HG03460 (cell line): ENCODE data around the gene MOB3B.

Experiments
- ATAC-seq: cut with Tn5 transposase; IDR thresholded peaks from one replicate; pipeline ENCODE4 v1.9.1; 2021; ENCODE audit not compliant: unreplicated experiment

The MOB3B gene

DNA sequence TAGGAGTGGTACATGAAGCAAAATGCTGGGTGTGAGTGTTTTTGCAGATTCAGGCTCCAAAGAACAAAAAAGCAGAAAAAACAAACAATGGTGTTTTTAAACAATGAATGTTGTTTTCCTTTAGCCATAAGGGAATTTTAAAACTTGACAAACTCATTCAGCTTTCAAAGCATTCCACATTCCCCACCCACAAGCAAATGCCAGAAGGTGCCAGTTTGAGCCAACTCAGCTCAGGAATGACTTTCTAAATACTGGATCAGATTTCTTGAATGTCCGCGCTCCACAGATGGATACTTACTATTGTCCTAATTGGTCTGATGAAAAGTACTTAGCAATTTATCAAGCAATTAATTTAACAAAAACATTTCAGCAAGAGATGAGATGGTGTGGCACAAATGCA, 12.9 kb upstream of the MOB3B start:
- ATAC-seq: no peak

DNA sequence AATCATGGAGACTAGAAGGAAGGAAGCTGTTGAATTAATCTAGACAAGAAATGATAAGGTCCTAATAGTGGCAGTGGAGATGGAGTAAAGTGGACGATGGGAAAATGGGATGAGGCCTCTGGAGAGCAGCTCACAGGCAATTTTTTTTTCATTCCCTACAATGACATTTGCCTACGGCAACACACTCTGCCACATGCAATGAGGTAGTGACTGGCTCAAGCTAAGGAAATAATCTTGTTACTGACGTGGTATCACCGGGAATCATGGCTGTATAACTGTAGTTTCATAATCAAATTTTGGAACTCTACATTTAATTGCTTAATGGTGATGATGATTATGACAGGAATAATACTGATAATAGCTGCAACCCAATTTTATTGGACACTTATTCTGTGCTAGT, 12.1 kb upstream of the MOB3B start:
- ATAC-seq: no peak

DNA sequence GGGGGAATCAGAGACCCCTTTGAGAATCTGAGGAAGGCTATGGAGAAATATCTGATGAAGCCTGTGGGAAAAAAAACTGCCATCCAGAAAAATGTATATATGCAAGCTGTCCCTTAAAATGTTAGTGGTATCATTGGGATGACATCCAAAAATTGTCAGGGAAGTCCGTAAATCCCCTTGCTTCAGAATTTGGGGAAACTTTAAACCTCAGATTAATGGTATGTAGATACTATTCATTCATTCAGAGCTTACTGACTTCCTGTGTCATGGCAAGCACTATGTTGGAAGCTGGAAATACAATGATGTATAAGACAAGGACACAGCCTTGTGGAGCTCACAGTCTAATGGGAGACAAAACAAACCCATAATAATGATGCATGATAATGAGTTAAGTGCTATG, 10.9 kb upstream of the MOB3B start:
- no peak for ATAC-seq

DNA sequence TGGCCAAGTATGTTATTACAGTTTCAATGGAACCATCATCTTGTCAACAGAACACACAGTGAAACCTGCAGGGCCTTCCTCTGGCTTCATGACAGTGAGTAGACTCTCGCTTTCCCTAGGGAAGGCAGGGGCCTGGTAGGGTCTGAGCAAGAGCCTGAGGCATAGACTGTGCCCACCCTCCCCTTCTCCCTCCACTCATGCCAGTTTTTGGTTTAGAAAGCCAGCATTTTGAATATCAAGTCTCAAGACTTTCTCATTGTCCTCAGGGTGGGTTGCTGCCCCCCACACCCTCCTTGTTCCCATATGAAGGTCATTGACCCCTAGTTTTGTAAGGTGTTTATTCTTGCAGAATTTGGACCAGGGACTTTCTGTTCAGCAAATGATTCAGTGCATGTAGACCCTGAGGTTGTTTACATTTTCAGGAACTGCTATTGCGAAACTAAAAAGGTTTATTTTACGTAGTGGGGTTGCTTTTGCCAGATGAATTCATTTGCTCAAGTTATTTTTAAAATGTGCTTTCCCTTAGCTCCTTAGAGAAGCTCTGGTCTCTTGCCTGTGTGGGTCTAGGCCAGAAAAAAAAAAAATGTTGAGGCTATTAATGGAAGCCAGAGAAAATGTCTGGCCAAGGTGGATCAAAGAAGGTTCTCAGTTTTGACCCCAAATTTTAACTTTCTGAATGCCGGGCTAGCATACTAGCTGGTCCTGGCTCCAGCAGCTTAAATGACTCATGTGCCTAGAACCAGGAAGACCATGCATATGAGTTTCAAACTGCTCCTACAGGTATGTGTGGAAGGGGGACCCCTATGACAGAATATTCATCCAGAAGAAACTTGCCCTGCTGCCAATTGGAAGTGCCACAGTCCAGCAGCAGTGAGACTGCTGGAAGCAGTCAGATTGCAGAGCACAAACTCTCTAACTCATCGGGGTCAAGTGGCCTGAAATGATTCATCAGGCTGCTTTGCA, 10.1 kb upstream of the MOB3B start:
- peak; percentile 49 for ATAC-seq

DNA sequence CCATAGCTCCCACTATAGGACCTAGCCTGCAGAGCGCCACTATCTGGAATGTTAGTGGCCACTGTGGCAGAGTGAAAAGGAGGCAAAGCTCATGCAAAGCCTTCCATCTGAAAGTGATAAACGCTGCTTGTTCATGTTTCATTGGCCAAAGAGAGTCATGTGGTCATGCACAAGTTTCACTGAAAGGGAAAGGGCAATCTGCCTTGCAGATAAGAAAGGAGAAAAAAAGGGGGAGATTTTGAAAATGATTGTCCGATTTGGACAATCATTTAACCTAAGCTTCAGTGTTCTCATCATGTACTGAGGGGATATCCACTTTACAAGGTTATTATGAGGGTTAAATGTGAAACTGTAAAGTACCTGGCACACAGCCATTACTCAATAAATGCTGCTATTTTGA, 9.0 kb upstream of the MOB3B start:
- peak; percentile 48 for ATAC-seq

DNA sequence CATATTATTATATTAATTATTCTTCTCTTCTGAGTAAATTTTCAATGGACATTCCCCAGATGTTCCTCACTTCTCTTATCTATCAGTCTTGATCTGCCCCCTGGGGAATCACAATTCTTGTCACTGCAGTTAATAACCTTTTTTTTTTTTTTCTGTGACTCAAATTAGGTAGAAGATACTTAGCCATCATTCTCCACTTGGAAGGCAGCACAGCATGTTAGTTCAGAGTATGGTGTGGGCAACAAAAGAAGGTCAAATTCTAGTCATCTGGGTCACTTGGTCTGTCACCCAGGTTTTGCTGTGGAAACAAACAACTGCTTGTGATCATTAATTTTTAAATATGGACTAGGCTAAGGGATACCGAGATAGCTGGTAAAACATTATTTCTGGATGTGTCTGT, 8.1 kb upstream of the MOB3B start:
- no peak for ATAC-seq

DNA sequence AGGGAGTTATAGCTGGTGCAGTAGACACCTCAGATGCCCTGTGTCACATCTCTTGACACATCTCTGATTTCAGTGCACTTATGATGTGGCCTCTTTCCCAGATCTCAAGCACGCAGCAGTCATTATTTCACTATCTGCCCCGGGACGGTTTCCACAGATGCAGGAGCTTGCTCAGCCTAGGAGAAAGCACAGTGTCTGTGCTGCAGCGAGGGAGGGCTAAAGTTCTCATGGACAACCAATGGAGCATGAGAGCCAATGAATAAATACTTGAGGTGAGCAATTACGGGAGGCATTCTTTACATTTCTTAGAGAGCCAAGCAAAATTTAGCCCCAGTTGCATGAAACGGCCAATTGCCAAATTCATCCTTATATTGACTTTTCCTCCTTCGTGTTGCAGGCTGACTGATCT, 7.4 kb upstream of the MOB3B start:
- no peak for ATAC-seq

DNA sequence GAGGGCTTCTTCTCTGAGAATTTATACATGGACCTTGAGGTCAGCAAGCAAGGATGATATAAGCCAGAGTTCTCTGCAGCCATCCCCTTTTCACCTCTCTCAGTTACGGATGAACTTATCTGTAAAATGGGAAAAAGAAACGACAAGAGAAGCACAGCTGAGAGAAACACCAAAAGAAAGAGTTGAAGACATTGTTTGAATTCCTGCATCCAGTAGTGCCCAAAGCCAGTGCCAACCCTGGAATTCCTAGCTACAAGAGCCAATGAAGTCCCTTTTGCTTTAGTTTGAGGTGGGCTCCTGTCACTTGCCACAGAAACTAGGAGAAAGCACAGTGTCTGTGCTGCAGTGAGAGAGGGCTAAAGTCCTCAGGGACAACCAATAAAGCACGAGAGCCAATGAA, 6.6 kb upstream of the MOB3B start:
- no peak for ATAC-seq

DNA sequence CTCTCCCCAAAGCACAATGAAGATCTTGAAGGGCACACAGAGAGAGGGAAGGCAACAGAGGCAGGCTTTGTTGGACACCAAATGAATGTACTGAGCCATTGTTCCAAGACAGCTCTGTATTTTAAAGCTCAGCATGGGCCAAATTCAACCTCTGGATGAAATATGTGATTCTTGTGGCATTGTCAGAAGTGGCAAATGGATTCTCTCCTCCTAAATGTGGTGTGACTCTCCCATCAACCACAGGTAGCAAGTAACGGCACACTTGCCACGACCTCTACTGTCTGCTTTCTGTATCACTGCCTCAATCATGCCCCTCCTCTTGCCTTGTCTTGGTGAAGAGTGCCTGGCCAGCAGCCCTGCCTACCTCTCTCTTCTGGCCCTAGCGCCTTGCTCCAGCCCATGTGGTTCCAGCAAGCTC, 6.1 kb upstream of the MOB3B start:
- ATAC-seq: no peak

DNA sequence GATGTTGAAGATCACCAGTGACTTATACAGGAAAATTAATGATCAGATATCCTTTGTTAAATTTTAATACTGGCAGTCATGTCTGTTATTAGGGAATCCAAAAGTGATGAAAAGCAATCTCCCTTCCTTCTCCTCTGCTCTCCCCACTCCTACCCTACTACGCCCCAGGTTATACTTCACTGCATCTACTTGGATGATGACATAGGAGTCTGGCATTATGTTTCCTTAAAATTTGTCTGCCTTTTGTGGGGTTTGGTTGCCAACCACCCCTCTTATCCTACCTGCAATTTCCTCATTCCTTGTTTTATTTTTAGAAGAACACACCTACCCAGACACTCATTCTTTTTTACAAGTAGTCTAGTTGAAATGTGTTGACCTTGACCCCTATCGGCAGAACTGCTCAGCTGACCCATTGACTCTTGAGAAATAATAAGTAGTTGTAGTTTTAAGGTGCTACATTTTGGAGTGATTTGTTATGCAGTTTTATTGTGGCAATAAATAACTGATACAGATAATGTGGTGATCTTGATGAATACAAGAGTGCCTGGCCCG, 5.1 kb upstream of the MOB3B start:
- no peak for ATAC-seq

DNA sequence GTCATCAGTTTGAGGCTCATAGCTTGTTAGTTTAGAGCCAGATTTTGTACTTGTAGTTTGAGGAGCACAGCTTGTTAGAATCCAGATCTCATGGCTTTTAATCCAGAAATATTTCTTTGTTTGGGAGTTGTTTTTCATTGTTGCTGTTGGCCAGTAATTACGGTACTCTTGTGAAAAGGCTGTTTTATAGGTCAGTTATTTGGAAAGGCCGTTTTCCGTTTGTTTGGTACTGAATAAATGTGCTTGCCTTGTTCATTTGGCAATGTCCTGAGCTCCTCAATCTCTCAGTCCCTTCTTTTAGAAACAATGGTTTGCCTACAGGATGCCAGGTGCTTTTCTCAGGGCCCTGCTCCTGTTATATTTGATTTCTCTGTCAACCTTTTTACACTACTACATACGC, 4.5 kb upstream of the MOB3B start:
- no peak for ATAC-seq

DNA sequence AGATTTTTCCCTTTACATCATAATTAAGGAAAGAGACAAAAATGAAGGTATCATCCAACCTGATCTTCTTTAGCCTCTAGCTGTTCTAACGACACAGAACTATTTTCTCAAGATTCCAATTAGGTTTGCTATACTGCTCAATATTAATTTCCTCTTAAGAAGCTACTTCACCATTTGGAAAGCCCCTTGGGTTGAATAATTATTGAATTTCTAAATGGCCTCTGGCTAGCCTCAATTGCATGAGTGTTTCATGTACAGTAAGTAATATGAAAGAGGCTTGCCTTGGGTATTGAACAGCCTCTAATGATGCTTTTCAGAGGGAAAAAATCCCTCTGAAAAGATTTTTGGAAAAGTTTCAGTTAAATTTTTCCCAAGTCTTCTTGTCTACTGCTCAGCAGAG, 3.7 kb upstream of the MOB3B start:
- ATAC-seq: no peak

DNA sequence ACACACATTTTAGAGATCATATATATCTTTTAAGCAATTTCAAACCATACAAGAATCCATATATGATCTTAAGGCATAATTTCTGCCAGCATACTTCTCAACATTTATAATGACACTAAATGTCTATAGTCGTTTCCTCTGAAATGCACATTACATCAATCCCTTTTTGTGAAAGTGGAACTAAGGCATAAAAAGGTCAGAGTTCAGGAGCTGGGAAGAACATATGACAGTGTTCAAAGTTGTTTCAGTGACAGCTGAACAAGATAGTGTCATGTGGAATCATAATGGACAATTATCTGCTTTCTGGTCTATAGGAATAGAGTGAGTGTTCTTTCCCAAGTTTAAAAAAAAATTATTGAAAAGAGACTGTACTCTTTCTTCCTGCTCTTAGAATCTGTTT, 2.4 kb upstream of the MOB3B start:
- ATAC-seq: no peak

DNA sequence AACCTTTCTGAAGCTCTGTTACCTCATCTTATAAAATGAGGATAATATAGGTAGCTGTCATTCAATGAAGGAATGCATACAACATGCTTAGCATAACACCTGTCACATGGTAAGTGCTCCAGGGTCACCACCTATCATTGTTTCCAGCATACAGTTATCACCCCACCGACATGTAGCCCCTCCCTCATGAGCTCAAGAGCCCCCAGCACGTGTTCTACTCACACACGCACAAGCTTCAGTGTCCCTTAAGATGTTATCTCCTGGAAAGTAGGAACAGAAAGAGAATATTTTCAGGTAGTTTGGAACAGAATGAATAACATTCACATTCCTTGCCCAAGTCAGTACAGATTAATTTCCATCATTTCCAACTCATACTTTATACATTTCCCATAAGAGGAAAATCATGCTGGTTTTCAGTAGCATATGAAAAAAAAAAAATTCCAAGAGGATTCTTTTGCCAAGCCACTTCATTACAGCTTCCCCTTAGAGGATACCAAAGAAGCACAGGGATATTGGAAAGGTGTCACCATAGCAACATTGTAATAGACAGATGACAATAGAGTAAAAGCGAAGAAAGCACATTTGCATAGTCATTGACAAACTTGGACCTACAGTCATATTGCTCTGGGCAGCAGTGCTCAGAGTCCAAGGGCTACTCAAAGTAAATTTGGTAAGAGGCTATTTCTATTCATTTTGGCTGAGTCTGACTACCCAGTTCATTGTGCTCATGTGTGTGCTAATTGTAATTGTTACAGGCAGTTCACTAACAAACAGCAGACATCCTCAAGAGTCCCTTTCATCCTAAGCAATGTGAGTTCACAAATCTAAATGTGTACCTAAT, 1.5 kb upstream of the MOB3B start:
- ATAC-seq: no peak

DNA sequence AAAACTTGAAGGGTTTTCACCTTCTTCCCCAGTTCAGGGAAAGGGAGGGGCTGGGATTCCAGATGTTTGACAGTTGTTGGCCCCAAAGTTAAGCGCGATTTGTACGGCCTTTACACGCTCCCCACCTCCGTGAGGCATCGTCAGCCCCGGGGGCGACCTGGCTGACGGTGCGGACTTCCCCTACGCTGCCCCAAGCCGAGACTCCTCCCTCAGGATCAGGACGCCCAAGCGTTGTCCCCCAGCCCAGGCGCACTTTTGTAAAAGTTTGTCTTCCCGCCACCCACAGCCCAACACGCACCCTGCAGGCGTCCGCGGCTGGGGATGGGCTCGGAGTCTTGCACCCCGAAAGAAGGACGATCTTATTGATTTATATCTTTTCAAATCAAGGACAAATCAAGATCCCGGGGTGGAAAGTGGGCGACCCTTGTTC, 713 bp downstream of the MOB3B start:
- ATAC-seq: peak; percentile 50

DNA sequence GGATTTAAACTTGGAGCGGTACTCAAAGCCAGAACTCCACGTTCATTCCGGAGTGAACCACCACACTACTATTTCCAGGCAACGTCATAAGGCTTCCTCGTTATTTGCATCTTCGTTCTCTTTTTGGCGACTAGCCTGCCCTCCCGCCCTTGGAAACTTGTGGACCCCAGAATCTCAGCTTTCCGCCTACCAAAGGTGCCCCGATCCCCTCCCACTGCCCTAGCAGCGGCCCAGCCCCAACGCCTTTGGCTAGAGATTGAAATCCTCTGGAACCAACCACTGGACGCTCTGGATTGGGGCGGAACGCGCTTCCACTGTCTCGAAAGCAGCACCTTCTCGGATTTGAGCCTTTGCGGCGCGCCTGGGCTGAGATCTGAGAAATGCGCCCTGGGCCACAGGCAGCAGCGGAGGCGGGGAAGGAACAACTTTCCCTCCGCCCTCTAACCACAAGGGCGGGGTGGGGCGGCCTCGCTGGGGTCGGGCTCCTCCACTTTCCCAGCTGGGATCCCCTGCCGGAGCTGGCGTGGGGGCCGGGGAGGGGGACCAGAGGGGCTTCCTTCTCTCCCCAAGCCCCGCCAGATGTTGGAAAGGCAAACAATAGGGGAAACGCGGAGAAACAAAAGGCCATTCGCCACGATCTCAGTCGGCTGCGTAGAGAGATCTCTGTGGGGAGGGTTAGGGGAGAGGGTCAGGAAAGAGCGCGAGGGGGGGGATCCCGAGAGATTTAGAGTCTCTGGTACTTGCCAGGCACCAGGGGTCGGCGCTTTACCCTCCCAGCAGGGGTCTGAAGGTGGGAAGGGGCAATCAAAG, 1.3 kb downstream of the MOB3B start:
- peak; percentile 50 for ATAC-seq

DNA sequence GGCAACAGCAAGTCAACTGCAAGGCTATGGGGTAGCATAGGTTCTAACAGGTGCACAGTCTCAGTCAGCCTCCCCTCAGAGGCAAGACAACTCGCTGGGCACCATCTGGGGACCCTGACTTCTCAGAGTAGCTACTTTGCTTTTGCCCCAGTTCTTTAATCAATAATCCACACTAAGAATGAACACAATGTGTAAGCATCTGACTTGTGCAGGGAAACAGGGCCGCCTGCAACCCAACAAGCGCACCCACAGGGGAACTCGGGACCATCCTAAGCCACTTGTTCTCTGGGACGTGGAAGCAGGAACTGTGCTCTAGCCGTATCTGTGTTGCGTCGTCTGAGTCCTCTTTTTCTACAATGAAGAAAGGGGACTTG, 1.9 kb downstream of the MOB3B start:
- no peak for ATAC-seq

DNA sequence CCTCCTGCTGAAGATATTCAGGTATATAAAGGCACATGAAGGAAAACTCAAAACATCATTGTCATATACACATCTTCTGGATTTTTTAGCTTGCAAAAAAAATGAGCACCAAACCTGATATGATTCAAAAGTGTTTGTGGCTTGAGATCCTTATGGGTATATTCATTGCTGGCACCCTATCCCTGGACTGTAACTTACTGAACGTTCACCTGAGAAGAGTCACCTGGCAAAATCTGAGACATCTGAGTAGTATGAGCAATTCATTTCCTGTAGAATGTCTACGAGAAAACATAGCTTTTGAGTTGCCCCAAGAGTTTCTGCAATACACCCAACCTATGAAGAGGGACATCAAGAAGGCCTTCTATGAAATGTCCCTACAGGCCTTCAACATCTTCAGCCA, 5.4 kb downstream of the MOB3B start, which contains the start of gene IFNK:
IFNK (plus strand) TSS at position 55 of the 400 bp plus-strand sequence; CDS start at position 102, 47 bp downstream.
- ATAC-seq: no peak

DNA sequence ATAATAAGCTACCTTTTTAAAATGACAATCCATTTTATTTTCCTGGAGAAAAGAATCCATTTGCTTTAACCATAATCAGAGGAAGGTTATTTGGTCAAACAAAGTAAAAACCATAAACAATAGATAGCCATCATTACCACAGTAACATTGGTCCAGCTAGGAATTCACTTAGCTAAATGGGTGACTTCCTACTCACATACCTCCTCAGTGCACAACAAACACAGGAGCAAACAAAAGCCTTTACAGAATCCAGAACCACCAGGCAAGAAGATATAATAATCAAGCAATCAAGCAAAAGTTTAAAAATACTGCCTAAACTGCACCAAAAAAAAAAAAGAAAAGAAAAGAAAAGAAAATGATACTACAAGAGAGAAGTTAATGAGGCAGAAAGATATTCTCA, 6.5 kb downstream of the MOB3B start:
- ATAC-seq: no peak

DNA sequence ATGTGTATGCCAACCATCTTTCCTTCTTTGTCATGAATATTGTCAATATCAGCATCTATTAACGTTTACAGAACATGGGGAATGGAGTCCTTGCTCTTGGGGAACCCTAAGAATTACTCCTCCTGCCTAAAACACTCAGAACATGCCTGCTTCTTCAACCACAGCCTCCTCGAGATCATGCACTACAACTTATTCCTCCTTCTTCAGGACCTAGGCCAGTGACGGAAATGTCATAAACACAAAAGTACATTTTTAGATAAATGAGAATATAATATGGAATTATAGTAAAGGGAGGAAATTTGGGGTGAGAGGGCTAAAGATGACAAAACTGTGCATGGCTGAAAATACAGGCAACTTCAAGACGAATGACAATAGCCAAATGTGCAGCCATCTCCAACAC, 8.6 kb downstream of the MOB3B start:
- ATAC-seq: no peak
